ENCODE results near the gene TRAPPC1. TPM values are rescaled to one million over a fixed set of nuclear protein-coding genes. Genes with fewer than 3 reads are reported as not detected.

TRAPPC1 gene
- total RNA-seq, 2 donors from 2014 or later: 139 to 150 TPM

Other genes starting within 250 kb of the TRAPPC1 start
- 100 to 1,000 TPM; 183 to 189 TPM for gene TP53, start 244.5 kb downstream of the TRAPPC1 start, total RNA-seq
- gene WRAP53, start 243.5 kb downstream of the TRAPPC1 start, total RNA-seq: 10 to 100 TPM; 19.0 to 26.7 TPM
- gene EFNB3, start 226.7 kb downstream of the TRAPPC1 start, total RNA-seq: not detected
- under 1 TPM; 0.05 to 0.07 TPM for gene DNAH2, start 214.2 kb downstream of the TRAPPC1 start, total RNA-seq
- gene KDM6B, start 97.7 kb downstream of the TRAPPC1 start, total RNA-seq: 10 to 100 TPM; 73.7 to 83.5 TPM
- gene TMEM88, start 76.9 kb downstream of the TRAPPC1 start, total RNA-seq: 1 to 10 TPM; 5.2 to 5.3 TPM
- gene NAA38, start 74.4 kb downstream of the TRAPPC1 start, total RNA-seq: 10 to 100 TPM; 42.7 to 43.5 TPM
- 10 to 100 TPM in 1 of 2 donors, 1 to 10 TPM in 1; 6.7 to 10.2 TPM for gene CYB5D1, start 73.9 kb downstream of the TRAPPC1 start, total RNA-seq
- gene CHD3, start 43.2 kb downstream of the TRAPPC1 start, total RNA-seq: 100 to 1,000 TPM; 133 to 140 TPM
- 1 to 10 TPM; 2.5 to 3.7 TPM for gene RNF227, start 15.7 kb downstream of the TRAPPC1 start, total RNA-seq
- 10 to 100 TPM; 10.2 to 10.3 TPM for gene KCNAB3, start 2.1 kb downstream of the TRAPPC1 start, total RNA-seq
- gene CNTROB, start 260 bp upstream of the TRAPPC1 start, total RNA-seq: 10 to 100 TPM; 61.0 to 62.6 TPM
- under 1 TPM in 1 of 2 donors, not detected in 1; 0.34 TPM for gene GUCY2D, start 70.7 kb upstream of the TRAPPC1 start, total RNA-seq
- under 1 TPM; 0.14 TPM for gene ALOX15B, start 107.1 kb upstream of the TRAPPC1 start, total RNA-seq
- gene ALOX12B, start 155.8 kb upstream of the TRAPPC1 start, total RNA-seq: 1 to 10 TPM; 1.3 to 4.1 TPM
- not detected for gene ALOXE3, start 186.6 kb upstream of the TRAPPC1 start, total RNA-seq
- gene HES7, start 192.2 kb upstream of the TRAPPC1 start, total RNA-seq: 1 to 10 TPM; 1.5 to 4.3 TPM
- gene PER1, start 220.5 kb upstream of the TRAPPC1 start, total RNA-seq: 10 to 100 TPM; 58.2 to 78.5 TPM
- 10 to 100 TPM; 71.3 to 73.6 TPM for gene VAMP2, start 231.0 kb upstream of the TRAPPC1 start, total RNA-seq
- gene TMEM107, start 244.4 kb upstream of the TRAPPC1 start, total RNA-seq: 10 to 100 TPM; 45.1 to 50.8 TPM

Data from activated T-cell treated with anti-CD3 and anti-CD28 coated beads, Interleukin-2, amount 50 U/mL, for 72 hours (primary cell).